ENCODE data around the gene ZCRB1. TPM values are rescaled to one million over a fixed set of nuclear protein-coding genes. Genes with fewer than 3 reads are reported as not detected.

The ZCRB1 gene
- total RNA-seq, 4 donors from 2014 or later: 3.4 to 22.7 (median 15.2) TPM

GRCh38 chr12:42284157-42284556, 41.7 kb downstream of the ZCRB1 start:
- Histone ChIP-seq H3K4me3 (no peak overlapping the region), H3K27ac (no peak overlapping the region), H3K9me3 (no peaks in the 10 kb centered on the region), H3K36me3 (no peaks in the 10 kb centered on the region), H3K27me3 (no peaks in the 10 kb centered on the region), H3K4me1 (no peaks in the 10 kb centered on the region)
- in situ Hi-C loops (cut with MboI; ENCODE audit: low pct_ligation_motif_present in 1 of 4, low pct_unique_long_range_greater_than_20kb in 1 of 4, low sequenced_read_pairs in 3 of 4): no loop called here
- no peak for DNase-seq
- WGBS, 2 donors (ENCODE audit: low coverage in 1 of 2): 67% methylated on average over 1 of the region's 1 CpG; no CpG with 5 or more reads in 1 of the 2 donors
- TF ChIP-seq, protein P1, sequence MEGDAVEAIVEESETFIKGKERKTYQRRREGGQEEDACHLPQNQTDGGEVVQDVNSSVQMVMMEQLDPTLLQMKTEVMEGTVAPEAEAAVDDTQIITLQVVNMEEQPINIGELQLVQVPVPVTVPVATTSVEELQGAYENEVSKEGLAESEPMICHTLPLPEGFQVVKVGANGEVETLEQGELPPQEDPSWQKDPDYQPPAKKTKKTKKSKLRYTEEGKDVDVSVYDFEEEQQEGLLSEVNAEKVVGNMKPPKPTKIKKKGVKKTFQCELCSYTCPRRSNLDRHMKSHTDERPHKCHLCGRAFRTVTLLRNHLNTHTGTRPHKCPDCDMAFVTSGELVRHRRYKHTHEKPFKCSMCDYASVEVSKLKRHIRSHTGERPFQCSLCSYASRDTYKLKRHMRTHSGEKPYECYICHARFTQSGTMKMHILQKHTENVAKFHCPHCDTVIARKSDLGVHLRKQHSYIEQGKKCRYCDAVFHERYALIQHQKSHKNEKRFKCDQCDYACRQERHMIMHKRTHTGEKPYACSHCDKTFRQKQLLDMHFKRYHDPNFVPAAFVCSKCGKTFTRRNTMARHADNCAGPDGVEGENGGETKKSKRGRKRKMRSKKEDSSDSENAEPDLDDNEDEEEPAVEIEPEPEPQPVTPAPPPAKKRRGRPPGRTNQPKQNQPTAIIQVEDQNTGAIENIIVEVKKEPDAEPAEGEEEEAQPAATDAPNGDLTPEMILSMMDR (IDR thresholded peaks at IDR 0.05): no peak
- TF ChIP-seq EP300 (IDR thresholded peaks at IDR 0.05; ENCODE audit: low read depth) (no peak), POLR2AphosphoS5 (IDR thresholded peaks at IDR 0.05) (no peak)
- intact Hi-C loops (cut with DNase I; ENCODE audit: low total_unique reads): no loop called here

DNA sequence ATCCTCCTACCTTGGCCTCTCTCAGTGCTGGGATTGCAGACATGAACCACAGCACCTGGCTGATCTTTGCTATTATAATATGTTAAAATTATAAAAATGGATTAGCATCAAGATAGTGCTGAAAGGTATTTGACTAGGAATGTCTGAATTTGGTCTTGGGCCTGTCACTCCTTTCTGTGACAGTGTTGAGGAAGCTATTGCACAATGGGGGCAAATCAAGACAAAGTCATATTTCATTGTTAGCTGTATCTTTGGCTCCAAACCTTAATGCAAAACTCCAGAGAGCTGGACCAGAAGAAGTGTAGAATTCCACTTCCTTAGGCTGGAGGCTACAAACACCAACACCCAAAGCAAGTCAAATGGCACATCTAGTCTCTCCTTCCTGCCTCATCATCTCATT, 42.2 kb downstream of the ZCRB1 start:
- no peak overlapping the region for H3K27ac ChIP-seq
- TF ChIP-seq POLR2A (IDR thresholded peaks at IDR 0.05) (no peak), POLR2AphosphoS5 (IDR thresholded peaks at IDR 0.05) (no peak), EP300 (IDR thresholded peaks at IDR 0.05; ENCODE audit: low read depth) (no peak)
- TF ChIP-seq, protein P1 (IDR thresholded peaks at IDR 0.05): no peak
- no peaks in the 10 kb centered on the region for H3K4me1 ChIP-seq
- in situ Hi-C loops (cut with MboI; ENCODE audit: low pct_ligation_motif_present in 1 of 4, low pct_unique_long_range_greater_than_20kb in 1 of 4, low sequenced_read_pairs in 3 of 4): no loop called here
- H3K9me3 ChIP-seq: no peaks in the 10 kb centered on the region
- no peaks in the 10 kb centered on the region for H3K36me3 ChIP-seq
- intact Hi-C loops (cut with DNase I; ENCODE audit: low total_unique reads): no loop called here
- no peak overlapping the region for H3K4me3 ChIP-seq
- DNase-seq: no peak
- no peaks in the 10 kb centered on the region for H3K27me3 ChIP-seq

DNA sequence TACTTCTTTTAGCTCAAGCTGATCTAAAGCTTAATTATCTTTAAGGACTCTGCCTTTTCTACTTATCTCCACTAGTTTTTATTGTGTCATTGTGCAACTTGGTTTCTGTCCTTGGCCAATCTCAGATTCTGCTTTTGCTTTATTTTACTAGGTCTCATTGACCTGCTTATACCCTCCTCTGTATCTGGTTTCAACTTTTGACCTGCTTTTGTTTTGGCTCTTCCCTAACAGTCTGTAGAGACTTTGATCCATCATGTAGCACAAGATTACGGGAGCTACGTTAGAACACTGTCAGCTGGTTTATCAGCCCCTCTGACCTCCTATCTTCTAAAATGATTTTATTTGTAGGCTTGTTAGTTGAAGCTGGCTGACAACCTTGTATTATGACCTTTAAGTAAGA, 43.6 kb downstream of the ZCRB1 start:
- intact Hi-C loops (cut with DNase I; ENCODE audit: low total_unique reads): no loop called here
- Histone ChIP-seq H3K27me3 (no peaks in the 10 kb centered on the region), H3K27ac (no peak overlapping the region), H3K4me3 (no peak overlapping the region), H3K36me3 (no peaks in the 10 kb centered on the region), H3K9me3 (no peaks in the 10 kb centered on the region), H3K4me1 (no peaks in the 10 kb centered on the region)
- WGBS, 2 donors (ENCODE audit: low coverage in 1 of 2): 60% methylated on average over 2 of the region's 2 CpGs
- DNase-seq: no peak
- in situ Hi-C loops (cut with MboI; ENCODE audit: low pct_ligation_motif_present in 1 of 4, low pct_unique_long_range_greater_than_20kb in 1 of 4, low sequenced_read_pairs in 3 of 4): no loop called here
- TF ChIP-seq EP300 (IDR thresholded peaks at IDR 0.05; ENCODE audit: low read depth): no peak
- TF ChIP-seq POLR2AphosphoS5 (IDR thresholded peaks at IDR 0.05): no peak
- TF ChIP-seq POLR2A (IDR thresholded peaks at IDR 0.05): no peak
- TF ChIP-seq, protein P1 (IDR thresholded peaks at IDR 0.05): no peak

DNA sequence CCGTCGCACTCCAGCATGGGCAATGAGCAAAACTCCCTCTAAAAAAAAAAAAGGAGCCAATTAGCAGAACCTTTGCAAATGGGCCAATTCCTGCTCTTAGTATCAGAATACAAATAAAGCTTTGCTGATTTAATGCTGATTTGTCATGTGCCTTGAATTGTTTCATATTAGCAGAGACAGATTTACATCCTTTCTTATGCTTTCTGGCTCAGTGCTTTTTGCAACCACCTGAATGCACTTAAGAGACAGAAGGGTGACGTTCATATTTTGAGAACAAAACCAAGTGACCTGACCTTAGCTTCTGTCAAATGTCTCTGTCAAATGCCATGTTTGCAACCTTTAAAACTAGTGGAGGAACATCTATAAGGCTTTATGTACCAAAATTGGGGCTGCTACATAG, 44.0 kb downstream of the ZCRB1 start:
- in situ Hi-C loops (cut with MboI; ENCODE audit: low pct_ligation_motif_present in 1 of 4, low pct_unique_long_range_greater_than_20kb in 1 of 4, low sequenced_read_pairs in 3 of 4) (no loop called here), intact Hi-C loops (cut with DNase I; ENCODE audit: low total_unique reads) (no loop called here)
- 87 to 100% methylated on average over 2 to 3 of the region's 3 CpGs for WGBS, 2 donors (ENCODE audit: low coverage in 1 of 2)
- H3K27ac ChIP-seq: no peak overlapping the region
- DNase-seq: no peak
- no peaks in the 10 kb centered on the region for H3K27me3 ChIP-seq
- no peak overlapping the region for H3K4me3 ChIP-seq
- no peak for TF ChIP-seq POLR2AphosphoS5 (IDR thresholded peaks at IDR 0.05)
- no peak for TF ChIP-seq EP300 (IDR thresholded peaks at IDR 0.05; ENCODE audit: low read depth)
- no peaks in the 10 kb centered on the region for H3K4me1 ChIP-seq
- no peaks in the 10 kb centered on the region for H3K9me3 ChIP-seq
- H3K36me3 ChIP-seq: no peaks in the 10 kb centered on the region

DNA sequence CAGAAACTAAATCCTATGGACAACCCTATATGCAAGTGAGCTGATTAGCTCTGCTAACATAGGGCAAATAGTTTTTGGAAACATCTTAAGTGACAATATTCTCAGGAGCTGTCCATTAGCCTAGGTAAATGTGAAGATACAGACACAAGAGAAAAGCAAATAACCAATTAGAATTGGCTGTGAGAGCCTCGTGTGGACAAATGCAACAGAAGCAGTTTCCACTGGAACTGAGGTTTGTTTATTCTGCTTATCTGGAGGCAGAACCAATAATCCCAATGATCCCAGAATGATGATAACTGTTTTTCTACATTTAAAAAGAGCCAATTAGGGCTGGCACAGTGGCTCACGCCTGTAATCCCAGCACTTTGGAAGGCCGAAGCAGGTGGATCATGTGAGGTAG, 44.6 kb downstream of the ZCRB1 start:
- Histone ChIP-seq H3K36me3 (no peaks in the 10 kb centered on the region), H3K4me3 (no peak overlapping the region), H3K27me3 (no peaks in the 10 kb centered on the region), H3K9me3 (no peaks in the 10 kb centered on the region), H3K4me1 (no peaks in the 10 kb centered on the region), H3K27ac (no peak overlapping the region)
- in situ Hi-C loops (cut with MboI; ENCODE audit: low pct_ligation_motif_present in 1 of 4, low pct_unique_long_range_greater_than_20kb in 1 of 4, low sequenced_read_pairs in 3 of 4): no loop called here
- no peak for DNase-seq
- intact Hi-C loops (cut with DNase I; ENCODE audit: low total_unique reads): no loop called here
- no peak for TF ChIP-seq EP300 (IDR thresholded peaks at IDR 0.05; ENCODE audit: low read depth)
- no peak for TF ChIP-seq POLR2A (IDR thresholded peaks at IDR 0.05)
- 0 to 57% methylated on average over 1 to 3 of the region's 3 CpGs for WGBS, 2 donors (ENCODE audit: low coverage in 1 of 2)
